HG03064 (cell line): Measurements from ENCODE around the gene TMEM154.
"Not testable (repeated sequence)": the region's sequence is repeated elsewhere in the genome, so short reads cannot be mapped to it uniquely, and the experiment has no call there.

ENCODE experiments used
- ATAC-seq: cut with Tn5 transposase; IDR thresholded peaks from one replicate; pipeline ENCODE4 v1.9.1; 2021; ENCODE audit warnings: low read depth; ENCODE audit not compliant: unreplicated experiment

Gene TMEM154

GRCh38 chr4:152672206-152673092 is 7.3 kb downstream of the TMEM154 start:
- no peak for ATAC-seq

- no peak for ATAC-seq
Observed at GRCh38 chr4:152668338-152668964, 11.3 kb downstream of the TMEM154 start.

- no peak for ATAC-seq
Observed at GRCh38 chr4:152667781-152668180, 12.0 kb downstream of the TMEM154 start.

- ATAC-seq = no peak
Observed at GRCh38 chr4:152666946-152667345, 12.9 kb downstream of the TMEM154 start.

GRCh38 chr4:152665691-152666395 is 14.0 kb downstream of the TMEM154 start:
- ATAC-seq = no peak

- not testable (repeated sequence) for ATAC-seq
Observed at GRCh38 chr4:152664067-152664378, 15.8 kb downstream of the TMEM154 start.

GRCh38 chr4:152663203-152664066 is 16.4 kb downstream of the TMEM154 start:
- peak; percentile 61 for ATAC-seq

GRCh38 chr4:152661649-152662048 is 18.1 kb downstream of the TMEM154 start:
- no peak for ATAC-seq

GRCh38 chr4:152660526-152660925 is 19.3 kb downstream of the TMEM154 start:
- no peak for ATAC-seq

GRCh38 chr4:152659806-152660205 is 20.0 kb downstream of the TMEM154 start:
- ATAC-seq = no peak

- ATAC-seq = no peak
Observed at GRCh38 chr4:152657657-152658056, 22.1 kb downstream of the TMEM154 start.

- no peak for ATAC-seq
Observed at GRCh38 chr4:152655272-152656129, 24.3 kb downstream of the TMEM154 start.

- ATAC-seq = no peak
Observed at GRCh38 chr4:152652102-152652501, 27.7 kb downstream of the TMEM154 start.

GRCh38 chr4:152651473-152652060 is 28.2 kb downstream of the TMEM154 start:
- ATAC-seq = no peak

- ATAC-seq = no peak
Observed at GRCh38 chr4:152646221-152646620, 33.6 kb downstream of the TMEM154 start.

- no peak for ATAC-seq
Observed at GRCh38 chr4:152644130-152644529, 35.7 kb downstream of the TMEM154 start.

GRCh38 chr4:152643153-152644035 is 36.4 kb downstream of the TMEM154 start:
- ATAC-seq = peak; percentile 85
